Right ventricle myocardium inferior (tissue), 1 donor: ENCODE results near the gene HFE. TPM values are rescaled to one million over a fixed set of nuclear protein-coding genes. Genes with fewer than 3 reads are reported as not detected.
"Not testable (repeated sequence)": the region's sequence is repeated elsewhere in the genome, so short reads cannot be mapped to it uniquely, and the experiment has no call there.

Experiments
- ATAC-seq: fragments of 200-7000 bp; cut with Tn5 transposase; one replicate; pipeline ENCODE4 v1.9.1; 2020; ENCODE audit warnings: mild to moderate bottlenecking, moderate library complexity
- DNase-seq: peaks from one replicate; pipeline ENCODE4 v3.0.0; 2021; ENCODE audit errors: missing footprints
- intact Hi-C: fragments of 100-400 bp; cut with DNase I; formaldehyde crosslinking; loops from one replicate; pipeline ENCODE4 v1.11.0; 2022
- total RNA-seq: library from RNA; stranded (reverse); fragmentation: NEBNext Ultra II Directional; extraction: Animal tissue kit (Norgen Biotek cat#: 25700); gene quantifications from one replicate; pipeline ENCODE4 v1.2.1, GENCODE V29; 2021
- donor health status: DM: no; HTN: yes; CAD: no; lungs with severe emphysema.

Gene HFE
- total RNA-seq, 1 donor from 2014 or later = 5.3 TPM

DNA sequence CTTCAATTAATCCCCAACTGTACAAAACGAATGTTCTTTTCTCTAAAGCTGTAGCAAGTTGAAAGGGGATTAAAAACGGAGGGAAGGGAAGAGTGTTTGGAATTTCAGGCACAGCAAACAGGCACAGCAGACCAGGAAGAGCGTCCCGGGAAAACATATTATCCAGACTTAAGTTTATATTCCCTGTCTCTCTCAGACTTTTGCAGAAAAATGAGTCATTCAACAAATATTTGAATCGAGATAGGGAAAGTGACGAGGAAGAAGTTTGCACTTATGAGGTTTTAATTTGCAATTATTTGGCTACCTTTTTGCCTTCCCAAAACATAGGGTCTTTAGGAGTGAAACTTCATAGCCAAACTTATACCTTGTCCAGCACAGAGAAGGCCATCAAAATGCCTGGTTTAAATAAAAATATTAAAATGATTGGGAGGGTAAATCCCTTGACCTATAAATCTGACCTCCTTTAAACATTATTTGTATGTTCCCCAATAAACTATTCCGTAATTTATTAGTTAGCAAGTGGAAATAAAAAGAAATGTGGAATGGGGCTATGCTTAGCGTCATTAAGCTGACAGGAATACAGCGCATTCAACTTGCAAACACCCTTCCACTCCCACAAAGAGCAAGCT lies 16.0 kb downstream of the HFE start:
- intact Hi-C loops = loop anchor here (2.0 kb wide), 1 partner anchor 46 kb away; a partner anchor contains a TSS
- ATAC-seq = peak; percentile 98

DNA sequence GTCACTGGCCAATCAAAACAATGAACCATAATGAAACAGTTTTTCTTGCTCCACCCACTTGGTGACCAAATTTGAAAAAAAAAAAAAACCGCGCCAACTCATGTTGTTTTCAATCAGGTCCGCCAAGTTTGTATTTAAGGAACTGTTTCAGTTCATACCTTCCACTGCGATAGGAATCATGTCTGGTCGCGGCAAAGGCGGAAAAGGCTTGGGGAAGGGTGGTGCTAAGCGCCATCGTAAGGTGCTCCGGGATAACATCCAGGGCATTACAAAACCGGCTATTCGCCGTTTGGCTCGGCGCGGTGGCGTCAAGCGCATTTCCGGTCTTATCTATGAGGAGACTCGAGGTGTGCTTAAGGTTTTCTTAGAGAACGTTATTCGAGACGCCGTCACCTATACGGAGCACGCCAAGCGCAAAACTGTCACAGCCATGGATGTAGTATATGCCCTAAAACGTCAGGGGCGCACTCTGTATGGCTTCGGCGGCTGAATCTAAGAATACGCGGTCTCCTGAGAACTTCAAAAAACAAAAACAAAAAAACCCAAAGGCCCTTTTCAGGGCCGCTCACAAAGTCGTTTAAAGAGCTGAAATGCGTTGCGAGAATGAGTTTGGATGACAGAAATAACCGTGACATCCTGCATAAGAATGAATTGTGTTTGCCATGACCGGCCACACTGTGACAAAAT lies 16.7 kb downstream of the HFE start:
- intact Hi-C loops = loop anchor here (1.0 to 2.0 kb wide), 2 partner anchors 19 to 47 kb away; a partner anchor contains a TSS
- DNase-seq (peak; percentile 88), ATAC-seq (peak; percentile 95)

More for the DNA sequence above, 16.0 kb downstream of the HFE start:
- no peak for DNase-seq

DNA sequence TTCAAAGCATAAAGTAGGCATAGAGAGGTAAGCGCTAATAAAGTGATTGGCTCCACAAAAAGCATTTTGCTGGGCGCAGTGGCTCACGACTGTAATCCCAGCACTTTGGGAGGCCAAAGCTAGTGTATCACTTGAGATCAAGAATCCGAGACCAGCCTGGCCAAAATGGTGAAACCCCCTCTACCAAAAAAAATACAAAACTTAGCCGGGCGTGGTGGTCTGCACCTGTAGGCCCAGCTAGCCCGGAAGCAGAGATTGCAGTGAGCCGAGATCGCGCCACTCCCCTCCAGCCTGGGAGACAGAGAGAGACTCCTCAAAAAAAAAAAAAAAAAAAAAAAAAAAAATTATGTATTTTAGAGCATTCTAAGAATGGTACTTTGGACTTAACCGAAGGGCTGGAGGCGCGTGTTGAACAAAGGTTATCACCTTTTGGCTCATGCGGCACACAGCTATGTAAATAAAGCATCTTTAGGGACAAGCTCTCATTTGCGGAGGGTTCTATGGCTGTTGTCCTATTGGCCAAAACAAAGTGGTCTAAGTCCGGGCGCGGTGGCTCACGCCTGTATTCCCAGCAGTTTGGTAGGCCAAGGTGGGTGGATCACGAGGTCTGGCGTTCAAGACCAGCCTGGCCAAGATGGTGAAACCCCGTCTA lies 17.4 kb downstream of the HFE start:
- DNase-seq (no peak), ATAC-seq (no peak)
- intact Hi-C loops = loop anchor here (1.0 kb wide), 1 partner anchor 19 kb away; a partner anchor contains a TSS

DNA sequence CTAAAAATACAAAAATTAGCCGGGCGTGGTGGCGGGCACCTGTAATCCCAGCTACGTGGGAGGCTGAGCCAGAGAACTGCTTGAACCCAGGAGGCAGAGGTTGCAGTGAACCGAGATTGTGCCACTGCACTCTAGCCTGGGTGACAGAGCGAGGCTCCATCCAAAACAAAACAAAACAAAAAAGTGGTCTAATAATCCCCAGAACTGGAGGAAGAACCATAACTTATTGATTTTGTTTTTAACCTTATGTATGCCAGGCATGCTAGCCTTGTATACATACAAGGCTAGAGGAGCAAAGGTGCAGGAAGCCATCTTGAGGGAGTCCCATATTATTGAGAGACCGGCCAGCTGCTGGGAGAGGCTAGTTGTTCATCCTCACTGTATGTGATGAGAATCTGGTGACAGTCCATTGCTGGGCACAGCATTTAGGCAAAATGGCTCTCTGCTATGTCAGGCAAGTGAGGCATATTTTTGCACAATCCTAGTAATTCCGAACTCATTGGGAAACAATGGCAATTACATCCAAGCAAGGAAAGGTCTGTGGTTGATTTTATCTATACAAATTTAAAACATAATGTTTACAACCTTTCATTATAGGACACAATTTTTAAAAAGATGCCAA lies 18.0 kb downstream of the HFE start:
- intact Hi-C loops = no loop called here
- DNase-seq = no peak
- ATAC-seq = no peak

DNA sequence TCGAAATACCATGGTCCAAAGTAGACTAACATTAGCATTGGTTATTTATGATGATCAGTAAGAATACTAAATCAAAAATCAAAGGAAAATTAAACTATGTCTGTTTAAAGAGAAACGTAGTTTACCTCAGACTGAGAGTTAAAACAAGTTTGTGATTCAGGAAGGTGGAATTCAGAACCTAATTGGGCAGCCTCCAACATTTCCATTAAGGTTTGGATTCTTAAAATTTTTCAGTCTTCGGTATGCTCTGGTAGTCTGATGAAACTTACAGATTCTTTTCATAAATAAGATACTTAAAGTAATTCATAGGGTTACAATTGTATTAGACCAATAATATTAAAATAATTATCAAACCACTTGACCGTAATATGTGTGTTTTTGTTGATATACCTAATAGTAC lies 18.6 kb downstream of the HFE start:
- no peak for ATAC-seq
- intact Hi-C loops = no loop called here

DNA sequence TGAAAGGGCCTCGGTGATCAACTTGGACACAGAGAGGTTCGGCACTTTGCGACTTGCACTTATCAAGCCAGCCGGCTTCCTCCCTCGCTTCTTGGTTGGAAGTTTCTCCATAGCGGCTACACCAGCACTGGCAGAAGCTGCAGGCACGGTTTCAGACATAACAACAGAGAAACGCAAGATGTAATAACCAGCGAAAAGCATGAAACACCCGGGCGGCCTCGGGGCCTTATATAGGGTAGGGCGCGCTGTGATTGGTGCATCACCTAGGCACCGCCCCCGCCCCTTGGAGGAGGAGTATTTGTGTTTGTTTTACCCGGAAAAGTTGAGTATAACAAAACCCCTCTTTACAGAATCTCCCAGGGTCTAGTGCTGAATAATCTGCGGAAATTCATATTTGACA lies 20.7 kb downstream of the HFE start:
- intact Hi-C loops = no loop called here
- ATAC-seq (no peak), DNase-seq (no peak)

More for the DNA sequence above, 18.6 kb downstream of the HFE start:
- no peak for DNase-seq

DNA sequence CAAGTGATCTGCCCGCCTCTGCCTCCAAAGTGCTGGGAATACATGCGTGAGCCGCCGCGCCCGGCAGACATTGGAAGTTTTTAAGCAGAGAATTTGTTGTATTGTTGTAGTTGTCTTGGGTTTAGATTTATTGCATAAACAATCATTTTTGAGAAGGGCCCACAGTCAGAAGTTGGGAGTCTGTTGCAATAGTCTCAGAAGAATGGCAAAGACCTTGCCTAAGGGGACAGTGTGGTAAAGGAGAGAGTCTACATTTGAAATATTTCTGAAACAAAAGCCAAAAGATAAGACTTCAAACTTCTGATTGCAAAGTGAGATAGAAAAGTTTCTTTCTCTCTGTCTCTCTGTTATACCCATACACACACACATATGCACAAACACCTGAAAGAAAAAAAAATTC lies 22.5 kb downstream of the HFE start:
- intact Hi-C loops = no loop called here
- ATAC-seq (no peak), DNase-seq (no peak)

DNA sequence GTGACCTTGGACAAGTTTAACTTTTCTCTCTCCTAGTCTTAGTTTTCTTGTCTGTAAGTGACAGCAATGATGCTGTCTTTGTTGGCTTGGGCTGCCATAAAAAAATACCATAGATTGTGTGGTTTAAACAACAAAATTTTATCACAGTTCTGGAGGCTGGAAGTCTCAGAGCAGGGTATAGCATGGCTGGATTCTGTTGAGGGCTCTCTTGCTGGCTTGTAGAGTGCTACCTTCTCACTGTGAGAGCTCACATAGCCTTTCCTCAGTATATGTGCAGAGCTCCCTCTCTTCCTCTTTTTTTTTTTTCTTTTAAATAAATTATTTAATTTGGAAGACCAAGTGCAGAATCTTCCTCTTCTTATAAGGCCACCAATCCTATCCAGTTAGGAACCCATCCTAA lies 26.3 kb downstream of the HFE start:
- ATAC-seq (no peak), DNase-seq (no peak)
- intact Hi-C loops = no loop called here

DNA sequence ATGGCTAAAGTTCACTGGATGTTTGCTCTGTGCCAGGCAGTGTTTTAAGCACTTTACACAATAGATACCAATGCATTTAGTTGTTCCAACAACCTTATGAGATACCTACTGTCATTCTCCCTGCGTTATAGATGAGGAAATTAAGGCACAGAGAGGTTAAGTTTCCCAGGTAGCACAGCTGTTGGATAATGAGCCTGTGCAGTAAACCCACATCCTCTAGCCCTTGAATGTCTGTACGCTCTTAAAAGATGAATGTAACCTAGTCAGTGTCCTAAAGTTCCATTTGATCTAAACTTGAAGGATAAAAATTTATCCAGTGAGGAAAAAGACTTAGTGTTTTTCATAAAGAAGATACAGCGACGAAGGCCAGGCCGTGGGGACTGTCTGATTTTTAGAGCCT lies 28.0 kb downstream of the HFE start:
- DNase-seq = no peak
- intact Hi-C loops = no loop called here
- no peak for ATAC-seq

DNA sequence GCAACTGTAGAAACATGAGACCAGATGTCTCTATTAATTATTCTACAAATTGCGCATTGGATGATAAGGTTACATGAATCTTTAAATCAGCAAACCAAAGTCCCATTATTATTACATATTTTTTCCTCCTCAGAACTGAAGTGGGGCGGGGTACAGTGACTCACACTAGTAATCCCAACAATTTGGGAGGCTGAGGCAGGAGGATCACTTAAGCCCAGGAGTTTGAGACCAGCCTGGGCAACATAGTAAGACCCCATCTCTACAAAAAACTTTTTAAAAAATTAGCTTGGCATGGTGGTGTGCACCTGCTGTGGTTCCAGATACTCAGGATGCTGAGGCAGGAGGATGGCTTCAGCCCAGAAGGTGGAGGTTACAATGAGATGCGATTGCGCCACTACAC lies 29.0 kb downstream of the HFE start:
- ATAC-seq (no peak), DNase-seq (no peak)
- intact Hi-C loops = no loop called here

DNA sequence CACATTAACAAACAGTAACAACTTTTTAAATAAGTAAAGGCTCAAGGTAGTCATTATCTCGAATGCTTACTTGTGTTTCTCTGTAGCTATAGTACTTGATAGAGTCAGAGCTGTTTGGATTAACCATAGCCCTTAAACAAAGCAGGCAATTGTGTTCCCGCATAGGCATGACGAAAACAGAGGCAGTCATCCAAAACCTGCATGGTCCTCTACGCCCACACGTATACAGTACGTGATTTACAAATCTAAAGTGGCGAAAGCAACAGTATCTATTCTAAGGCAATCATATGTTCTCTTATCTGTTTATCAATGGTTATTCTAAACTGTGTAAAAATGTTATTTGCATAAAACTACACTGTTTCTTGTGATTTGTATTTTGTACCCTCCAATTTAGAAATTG lies 31.8 kb downstream of the HFE start:
- DNase-seq (no peak), ATAC-seq (no peak)
- intact Hi-C loops = no loop called here

DNA sequence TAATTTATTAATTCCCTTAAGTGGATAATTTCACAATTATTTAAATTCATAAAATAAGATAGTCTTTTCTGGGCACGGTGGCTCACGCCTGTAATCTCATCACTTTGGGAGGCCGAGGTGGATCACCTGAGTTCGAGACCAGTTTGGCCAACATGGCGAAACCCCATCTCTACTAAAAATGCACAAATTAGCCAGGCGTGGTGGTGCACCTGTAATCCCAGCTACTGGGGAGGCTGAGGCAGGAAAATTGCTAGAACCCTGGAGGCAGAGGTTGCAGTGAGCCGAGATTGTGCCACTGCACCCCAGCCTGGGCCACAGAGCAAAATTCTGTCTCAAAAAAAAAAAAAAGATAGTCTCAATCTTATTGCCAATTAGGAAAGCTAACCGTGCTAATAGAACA lies 32.9 kb downstream of the HFE start:
- ATAC-seq, intact Hi-C loops, DNase-seq: not testable (repeated sequence)

DNA sequence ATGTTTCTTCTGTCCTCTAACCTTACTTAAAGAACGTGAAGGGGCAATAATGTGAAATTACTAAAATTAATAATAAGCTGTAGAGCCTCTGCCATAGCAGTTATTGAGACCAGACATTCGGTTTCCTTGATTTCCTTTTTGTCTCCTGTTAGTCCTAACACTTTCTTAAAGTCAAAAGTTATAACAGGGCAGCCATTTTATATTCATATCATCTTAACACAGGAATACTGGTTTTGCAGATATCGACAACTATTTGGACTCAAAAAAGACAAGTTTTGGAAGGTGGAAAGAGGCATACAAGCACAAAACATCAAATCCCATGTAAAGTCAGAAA lies 33.5 kb downstream of the HFE start:
- DNase-seq (no peak), ATAC-seq (no peak)
- intact Hi-C loops = no loop called here

DNA sequence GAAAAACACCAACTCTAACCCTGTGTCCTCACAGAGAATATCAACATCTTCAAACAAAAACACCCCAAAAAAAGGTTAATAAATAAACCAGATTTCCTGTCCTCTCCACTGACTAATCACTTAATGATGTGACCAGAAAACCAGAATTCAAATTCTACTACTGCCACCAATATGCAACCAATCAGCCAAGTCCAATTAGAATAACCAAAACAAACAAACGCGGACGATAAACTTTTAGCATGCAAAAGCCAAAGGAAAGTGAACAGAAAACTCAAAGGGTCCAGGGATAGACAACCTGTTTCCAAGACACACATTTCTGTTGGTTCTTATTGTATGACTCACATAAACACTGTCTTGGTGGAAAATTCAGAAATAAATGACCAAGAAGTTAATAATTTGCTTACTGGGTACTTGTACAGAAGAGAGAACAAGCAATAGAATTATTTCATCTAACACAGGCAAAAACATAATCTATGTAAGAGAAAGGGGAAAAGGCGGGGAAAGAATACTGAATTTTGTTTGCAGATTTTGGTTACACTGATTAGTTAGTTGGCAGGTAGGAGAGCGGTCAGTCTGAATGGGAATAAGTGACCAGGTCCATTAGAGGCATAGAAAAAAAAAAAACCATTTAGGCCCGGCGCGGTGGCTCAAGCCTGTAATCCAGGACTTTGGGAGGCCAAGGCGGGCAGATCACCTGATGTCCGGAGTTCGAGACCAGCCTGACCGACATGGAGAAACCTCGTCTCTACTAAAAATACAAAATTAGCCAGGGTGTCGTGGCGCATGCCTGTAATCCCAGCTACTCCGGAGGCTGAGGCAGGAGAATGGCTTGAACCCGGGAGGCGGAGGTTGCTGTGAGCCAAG lies 34.1 kb downstream of the HFE start:
- ATAC-seq (no peak), DNase-seq (no peak)
- intact Hi-C loops = loop anchor here (2.0 kb wide), 2 partner anchors 67 to 83 kb away; a partner anchor contains a TSS

DNA sequence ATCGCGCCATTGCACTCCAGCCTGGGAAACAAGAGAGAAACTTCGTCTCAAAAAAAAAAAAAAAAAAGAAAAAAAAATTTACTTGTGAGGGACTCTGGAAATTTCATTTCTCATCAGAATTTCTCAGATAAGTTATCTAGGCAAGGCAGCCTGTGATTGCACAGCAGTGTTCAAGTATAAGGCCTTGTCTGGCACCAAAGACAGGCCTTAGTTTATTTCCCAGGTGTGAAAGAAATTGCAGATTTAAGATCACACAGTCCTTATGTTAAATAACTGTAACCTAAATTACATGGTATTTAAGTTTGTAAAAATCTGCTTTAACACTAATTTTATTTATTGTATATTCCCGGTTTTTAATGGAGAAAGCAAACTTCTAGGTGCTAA lies 34.8 kb downstream of the HFE start:
- intact Hi-C loops = loop anchor here (2.0 kb wide), 2 partner anchors 67 to 83 kb away; a partner anchor contains a TSS
- ATAC-seq (no peak), DNase-seq (no peak)

DNA sequence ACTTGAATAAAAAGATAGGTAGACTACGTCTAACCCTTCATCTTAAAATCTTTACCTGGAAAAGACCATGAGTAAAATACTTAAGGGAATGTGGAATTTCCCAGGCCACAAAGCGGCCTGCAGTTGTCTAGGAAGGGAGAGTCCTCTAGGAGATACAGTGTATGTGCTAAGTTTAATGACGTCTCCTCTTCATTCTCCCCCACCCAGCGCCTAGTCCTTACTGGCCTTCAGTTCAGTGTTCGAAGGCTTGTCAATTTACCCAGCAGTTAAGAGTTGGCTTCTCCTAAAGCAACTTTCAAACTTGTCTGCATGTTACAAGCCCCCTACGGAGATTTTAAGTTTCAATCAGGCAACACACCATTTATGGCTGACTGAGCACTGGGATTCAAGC lies 35.2 kb downstream of the HFE start:
- DNase-seq = no peak
- intact Hi-C loops = loop anchor here (2.0 kb wide), 2 partner anchors 68 to 82 kb away; a partner anchor contains a TSS
- no peak for ATAC-seq

DNA sequence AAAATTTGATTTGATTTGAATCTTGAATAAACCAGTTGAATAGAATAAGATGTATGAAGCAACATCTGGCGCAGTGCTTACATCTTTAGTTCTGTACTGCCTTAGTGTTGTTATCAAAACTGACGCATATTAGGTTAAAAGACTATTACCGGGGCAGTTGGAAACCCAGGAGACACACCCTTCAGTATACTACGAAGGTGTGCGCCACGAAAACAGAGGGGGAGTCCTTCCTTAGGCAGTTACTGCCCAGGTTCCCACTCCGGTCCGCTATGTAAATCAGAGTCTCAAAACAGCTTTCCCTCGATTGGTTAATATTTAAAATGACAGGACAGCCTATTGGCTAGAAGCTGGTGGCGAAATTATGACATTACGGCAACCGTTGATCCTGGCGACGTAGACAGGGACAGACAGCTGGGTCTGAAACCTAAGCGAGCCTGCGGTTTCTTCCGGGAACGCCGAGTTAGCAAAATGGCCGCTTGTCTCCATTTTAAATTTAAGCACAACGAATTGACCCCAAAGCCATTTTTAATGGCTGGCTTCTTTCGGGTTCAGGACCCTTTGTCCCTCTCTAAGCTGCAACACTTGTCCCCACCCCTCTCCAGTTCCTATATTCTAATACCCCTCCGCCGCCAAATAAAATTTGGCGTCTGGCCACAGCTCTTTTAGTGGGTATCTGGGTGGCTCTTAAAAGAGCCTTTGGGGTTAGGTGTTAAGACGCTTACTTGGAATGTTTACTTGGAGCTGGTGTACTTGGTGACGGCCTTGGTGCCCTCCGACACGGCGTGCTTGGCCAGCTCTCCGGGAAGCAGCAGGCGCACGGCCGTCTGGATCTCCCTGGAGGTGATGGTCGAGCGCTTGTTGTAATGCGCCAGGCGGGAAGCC lies 35.8 kb downstream of the HFE start:
- DNase-seq (peak; percentile 91), ATAC-seq (peak; percentile 91)
- intact Hi-C loops = loop anchor here (1.0 to 2.0 kb wide), 4 partner anchors 19 to 82 kb away; a partner anchor contains a TSS

DNA sequence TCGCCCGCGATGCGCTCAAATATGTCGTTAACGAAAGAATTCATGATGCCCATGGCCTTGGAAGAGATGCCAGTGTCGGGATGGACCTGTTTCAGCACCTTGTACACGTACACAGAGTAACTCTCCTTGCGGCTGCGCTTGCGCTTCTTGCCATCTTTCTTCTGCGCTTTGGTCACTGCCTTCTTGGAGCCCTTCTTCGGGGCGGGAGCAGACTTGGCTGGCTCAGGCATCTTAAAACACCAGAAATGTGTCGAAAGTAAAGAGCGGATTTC lies 36.4 kb downstream of the HFE start:
- DNase-seq = peak; percentile 82
- intact Hi-C loops = loop anchor here (1.0 to 2.0 kb wide), 4 partner anchors 19 to 81 kb away; a partner anchor contains a TSS
- no peak for ATAC-seq
